IMR-90 (cell line): ENCODE data around the gene CD40LG. TPM values are rescaled to one million over a fixed set of nuclear protein-coding genes. Genes with fewer than 3 reads are reported as not detected.

Experiments
- ATAC-seq: fragments of 200-7000 bp; cut with Tn5 transposase; 2 replicates; pipeline ENCODE4 v1.9.1; 2020; ENCODE audit warnings: low read depth, mild to moderate bottlenecking, moderate library complexity
- BruUV-seq: library from RNA; stranded (reverse); fragments of 400-500 nt; replicated peaks from 2 replicates; lab custom pipeline; 2021; lab: Mats Ljungman, UMichigan
- CTCF ChIA-PET: fragments of 300-600 bp; formaldehyde crosslinking; extraction: SDS; loops from one replicate; lab custom pipeline; 2021; ENCODE audit warnings: antibody characterized with exemption; lab: Yijun Ruan, JAX
- POLR2A ChIA-PET: fragments of 300-600 bp; sonication (Branson Sonifier 250); formaldehyde crosslinking; loops from one replicate; lab custom pipeline; 2022; ENCODE audit warnings: antibody characterized with exemption; ENCODE audit not compliant: unreplicated experiment; lab: Charles Lee
- DNase-seq: peaks from one replicate; pipeline ENCODE4 v3.0.0; 2013
- H2AFZ ChIP-seq: replicated peaks from 2 replicates; pipeline ENCODE3; 2013; ENCODE audit warnings: low read length, mild to moderate bottlenecking; ENCODE audit not compliant: poor library complexity
- H2AK5ac ChIP-seq: 2 replicates; pipeline ENCODE4 v1.6.1; 2013; ENCODE audit warnings: low read depth, low read length, inconsistent platforms
- H2AK9ac ChIP-seq: replicated peaks from 2 replicates; pipeline ENCODE3; 2013; ENCODE audit warnings: mild to moderate bottlenecking, low read depth, low read length, moderate library complexity; ENCODE audit not compliant: poor library complexity
- H2BK120ac ChIP-seq: 2 replicates; pipeline ENCODE4 v1.6.1; 2013; ENCODE audit warnings: low read depth, low read length, inconsistent platforms
- H2BK15ac ChIP-seq: 3 replicates; pipeline ENCODE4 v1.6.1; 2013; ENCODE audit warnings: low read depth, low read length, inconsistent platforms
- H2BK20ac ChIP-seq: 2 replicates; pipeline ENCODE4 v1.6.1; 2013; ENCODE audit warnings: low read depth, mild to moderate bottlenecking, inconsistent platforms, low read length, moderate library complexity
- H2BK5ac ChIP-seq: 2 replicates; pipeline ENCODE4 v1.6.1; 2013; ENCODE audit warnings: mild to moderate bottlenecking, low read depth, low read length, inconsistent platforms; ENCODE audit not compliant: poor library complexity, severe bottlenecking
- H3K14ac ChIP-seq: replicated peaks from 2 replicates; pipeline ENCODE4 v1.6.1; 2013; ENCODE audit warnings: low read depth, low read length, inconsistent platforms
- H3K18ac ChIP-seq: 2 replicates; pipeline ENCODE4 v1.6.1; 2013; ENCODE audit warnings: low read depth, low read length, control low read depth
- H3K23ac ChIP-seq: 2 replicates; pipeline ENCODE4 v1.6.1; 2013; ENCODE audit warnings: low read depth, low read length, inconsistent platforms
- H3K27ac ChIP-seq: 2 replicates; pipeline ENCODE4 v1.5.1; 2013; ENCODE audit warnings: mild to moderate bottlenecking, control low read depth, low read length; ENCODE audit not compliant: insufficient read depth
- H3K27me3 ChIP-seq: 2 replicates; pipeline ENCODE4 v1.6.1; 2013; ENCODE audit warnings: low read length; ENCODE audit not compliant: control insufficient read depth, insufficient read depth
- H3K36me3 ChIP-seq: 2 replicates; pipeline ENCODE4 v1.6.1; 2013; ENCODE audit warnings: low read length, mixed read lengths; ENCODE audit not compliant: control insufficient read depth, insufficient read depth
- H3K4ac ChIP-seq: 2 replicates; pipeline ENCODE4 v1.6.1; 2013; ENCODE audit warnings: low read depth, low read length, inconsistent platforms
- H3K4me1 ChIP-seq: 2 replicates; pipeline ENCODE4 v1.6.1; 2013; ENCODE audit warnings: low read length, mixed read lengths; ENCODE audit not compliant: control insufficient read depth, insufficient read depth
- H3K4me2 ChIP-seq: 2 replicates; pipeline ENCODE4 v1.6.1; 2013; ENCODE audit warnings: low read depth, mild to moderate bottlenecking, control low read depth, low read length, moderate library complexity
- H3K4me3 ChIP-seq: 2 replicates; pipeline ENCODE4 v1.5.1; 2013; ENCODE audit warnings: low read depth, mild to moderate bottlenecking, control low read depth, low read length, moderate library complexity; ENCODE audit not compliant: insufficient read depth
- H3K56ac ChIP-seq: 2 replicates; pipeline ENCODE4 v1.6.1; 2013; ENCODE audit warnings: low read length, inconsistent platforms; ENCODE audit not compliant: insufficient read depth; ENCODE audit errors: extremely low read depth
- H3K79me1 ChIP-seq, 2 experiments: 2 replicates each; pipeline ENCODE4 v1.6.1; 2013; ENCODE audit warnings: low read length in 2 of 2, inconsistent platforms in 1 of 2, low read depth in 1 of 2
- H3K9ac ChIP-seq: 2 replicates; pipeline ENCODE4 v1.6.1; 2013; ENCODE audit warnings: low read depth, low read length, control low read depth
- H3K9me1 ChIP-seq: 2 replicates; pipeline ENCODE4 v1.6.1; 2013; ENCODE audit warnings: low read length, inconsistent platforms; ENCODE audit not compliant: insufficient read depth
- H3K9me3 ChIP-seq: 2 replicates; pipeline ENCODE4 v1.6.1; 2013; ENCODE audit warnings: low read length; ENCODE audit not compliant: control insufficient read depth, insufficient read depth
- H4K20me1 ChIP-seq: 2 replicates; pipeline ENCODE4 v1.6.1; 2013; ENCODE audit warnings: low read length, inconsistent platforms; ENCODE audit not compliant: insufficient read depth
- H4K5ac ChIP-seq: 2 replicates; pipeline ENCODE4 v1.6.1; 2013; ENCODE audit warnings: mild to moderate bottlenecking, low read depth, low read length, control low read depth
- H4K8ac ChIP-seq, 2 experiments: 2 replicates each; pipeline ENCODE4 v1.6.1; 2013; ENCODE audit warnings: low read depth in 2 of 2, low read length in 2 of 2, control low read depth in 1 of 2, inconsistent platforms in 1 of 2
- H4K91ac ChIP-seq: 2 replicates; pipeline ENCODE4 v1.6.1; 2013; ENCODE audit warnings: low read depth, low read length, inconsistent platforms; ENCODE audit not compliant: insufficient read depth
- CEBPB ChIP-seq: IDR thresholded peaks from 2 replicates; pipeline ENCODE4 v1.6.1; 2012; ENCODE audit warnings: low read depth, low read length, improper control_type of control experiment
- CHD1 ChIP-seq: IDR thresholded peaks from 2 replicates; pipeline ENCODE4 v1.6.1; 2012; ENCODE audit warnings: low read depth, low read length, improper control_type of control experiment
- FOS ChIP-seq: fragments of 150-350 bp; IDR thresholded peaks from 2 replicates; pipeline ENCODE4 v1.6.1; 2016; ENCODE audit warnings: low read depth, low read length
- MAFK ChIP-seq: IDR thresholded peaks from 2 replicates; pipeline ENCODE4 v1.6.1; 2012; ENCODE audit warnings: low read depth, low read length, improper control_type of control experiment
- MAZ ChIP-seq: IDR thresholded peaks from 2 replicates; pipeline ENCODE4 v1.6.1; 2012; ENCODE audit warnings: low read depth, mild to moderate bottlenecking, low read length, improper control_type of control experiment, moderate library complexity, borderline replicate concordance
- NFE2L2 ChIP-seq: fragments of 150-350 bp; IDR thresholded peaks from 2 replicates; pipeline ENCODE4 v1.6.1; 2016; ENCODE audit warnings: low read depth, mild to moderate bottlenecking, low read length
- POLR2A ChIP-seq: IDR thresholded peaks from 2 replicates; pipeline ENCODE4 v1.6.1; 2012; ENCODE audit warnings: mild to moderate bottlenecking, low read depth, low read length
- RAD21 ChIP-seq: IDR thresholded peaks from 2 replicates; pipeline ENCODE4 v1.6.1; 2012; ENCODE audit warnings: low read length, improper control_type of control experiment
- RFX5 ChIP-seq: IDR thresholded peaks from 2 replicates; pipeline ENCODE4 v1.8.0; 2012; ENCODE audit warnings: low read depth, mild to moderate bottlenecking, low read length, moderate library complexity
- SMC3 ChIP-seq: fragments of 150-350 bp; IDR thresholded peaks from 2 replicates; pipeline ENCODE4 v1.6.1; 2016; ENCODE audit warnings: low read depth, mild to moderate bottlenecking, antibody characterized with exemption, low read length, moderate library complexity
- WGBS, 2 experiments: methylation state at CpG; one replicate each; pipeline versions ENCODE4 v1.1.5 to v1.1.7; 2013; ENCODE audit warnings: missing lambda C conversion rate in 2 of 2; ENCODE audit not compliant: insufficient read length in 1 of 2; ENCODE audit errors: extremely low coverage in 2 of 2; 5-methylcytosine and 5-hydroxymethylcytosine counted together
- dilution Hi-C: fragments of 300-500 bp; cut with HindIII; formaldehyde crosslinking; loops from one replicate; pipeline ENCODE4 v1.14.3; 2018; ENCODE audit warnings: low sequenced_read_pairs; ENCODE audit not compliant: unreplicated experiment
- in situ Hi-C: fragments of 300-500 bp; cut with MboI; formaldehyde crosslinking; loops from 3 replicates; pipeline ENCODE4 v1.14.3; 2019; ENCODE audit warnings: low sequenced_read_pairs, inconsistent platforms, mixed read lengths
- intact Hi-C: fragments of 100-400 bp; cut with micrococcal nuclease; formaldehyde crosslinking; loops from 2 replicates; pipeline ENCODE4 v1.10.0; 2022
- polyA plus RNA-seq, 3 experiments: library from polyadenylated mRNA; depleted of rRNA; stranded (reverse); fragments of >200 nt; gene quantifications; 2 replicates each; pipeline ENCODE4 v1.2.3, GENCODE V29; 2012; ENCODE audit warnings: low replicate concordance in 1 of 3
- total RNA-seq: library from RNA; depleted of rRNA; stranded (reverse); fragments of >200 nt; gene quantifications from 2 replicates; pipeline ENCODE4 v1.2.3, GENCODE V29; 2012
- TF ChIP-seq, protein P1 (sequence below): conservative IDR thresholded peaks from 2 replicates; pipeline ENCODE4 v1.5.1; 2012; ENCODE audit warnings: mild to moderate bottlenecking, low read depth, low read length, improper control_type of control experiment

Gene CD40LG
- total and polyA plus RNA-seq, 2 of the 4 experiments (the other 2 are of a cell fraction), result not detected

DNA sequence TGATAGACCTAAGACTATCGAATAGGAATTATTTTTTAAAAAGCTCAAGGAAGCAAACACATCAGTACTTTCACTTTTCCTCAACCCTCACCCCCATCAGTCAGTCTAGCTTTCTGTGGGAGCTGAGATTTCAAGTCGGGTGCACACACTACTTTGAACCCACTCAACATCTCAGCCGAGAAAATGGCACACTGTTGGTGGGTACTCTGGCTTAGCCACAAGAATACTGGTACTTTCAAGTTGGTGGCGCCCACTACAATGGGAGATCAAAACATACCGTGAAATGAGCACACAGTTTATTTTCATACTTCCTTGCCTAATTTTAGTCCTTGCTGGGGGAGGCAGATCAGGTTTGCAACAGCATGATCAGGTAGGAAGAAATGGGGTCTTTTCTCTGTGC, 10.2 kb downstream of the CD40LG start:
- intact Hi-C loops (no loop called here), in situ Hi-C loops (no loop called here), dilution Hi-C loops (no loop called here)
- no peak overlapping the region for H2BK15ac ChIP-seq
- H3K36me3 ChIP-seq, result no peaks in the 10 kb centered on the region
- no peak overlapping the region for H3K27ac ChIP-seq
- H3K9ac ChIP-seq, result no peak overlapping the region
- no peak overlapping the region for H2AK9ac ChIP-seq
- no peak overlapping the region for H4K5ac ChIP-seq
- H2BK5ac ChIP-seq, result no peak overlapping the region
- H3K4ac ChIP-seq, result no peak overlapping the region
- H3K27me3 ChIP-seq, result peaks cover 8% of the 10 kb centered on the region; the same call in 1 of the 2 replicates
- H3K4me1 ChIP-seq, result no peaks in the 10 kb centered on the region
- H3K14ac ChIP-seq, result no peak overlapping the region
- no peak overlapping the region for H3K23ac ChIP-seq
- ATAC-seq, result no peak
- no peak overlapping the region for H3K18ac ChIP-seq
- H3K4me2 ChIP-seq, result no peak overlapping the region
- H3K9me3 ChIP-seq, result no peaks in the 10 kb centered on the region
- no peak overlapping the region for H2BK20ac ChIP-seq
- TF ChIP-seq RFX5 (no peak), CHD1 (no peak), MAZ (no peak), SMC3 (no peak), FOS (no peak), RAD21 (no peak), POLR2A (no peak), NFE2L2 (no peak), CEBPB (no peak), MAFK (no peak)
- TF ChIP-seq, protein P1, sequence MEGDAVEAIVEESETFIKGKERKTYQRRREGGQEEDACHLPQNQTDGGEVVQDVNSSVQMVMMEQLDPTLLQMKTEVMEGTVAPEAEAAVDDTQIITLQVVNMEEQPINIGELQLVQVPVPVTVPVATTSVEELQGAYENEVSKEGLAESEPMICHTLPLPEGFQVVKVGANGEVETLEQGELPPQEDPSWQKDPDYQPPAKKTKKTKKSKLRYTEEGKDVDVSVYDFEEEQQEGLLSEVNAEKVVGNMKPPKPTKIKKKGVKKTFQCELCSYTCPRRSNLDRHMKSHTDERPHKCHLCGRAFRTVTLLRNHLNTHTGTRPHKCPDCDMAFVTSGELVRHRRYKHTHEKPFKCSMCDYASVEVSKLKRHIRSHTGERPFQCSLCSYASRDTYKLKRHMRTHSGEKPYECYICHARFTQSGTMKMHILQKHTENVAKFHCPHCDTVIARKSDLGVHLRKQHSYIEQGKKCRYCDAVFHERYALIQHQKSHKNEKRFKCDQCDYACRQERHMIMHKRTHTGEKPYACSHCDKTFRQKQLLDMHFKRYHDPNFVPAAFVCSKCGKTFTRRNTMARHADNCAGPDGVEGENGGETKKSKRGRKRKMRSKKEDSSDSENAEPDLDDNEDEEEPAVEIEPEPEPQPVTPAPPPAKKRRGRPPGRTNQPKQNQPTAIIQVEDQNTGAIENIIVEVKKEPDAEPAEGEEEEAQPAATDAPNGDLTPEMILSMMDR, result no peak
- no peak overlapping the region for H4K91ac ChIP-seq
- no peaks in the 10 kb centered on the region for H3K79me1 ChIP-seq
- no peak overlapping the region for H2AK5ac ChIP-seq
- no peak overlapping the region for H2AFZ ChIP-seq
- no peak for DNase-seq
- BruUV-seq, result no TSS peak
- POLR2A ChIA-PET, result no interaction called here
- no peaks in the 10 kb centered on the region for H3K9me1 ChIP-seq
- no peaks in the 10 kb centered on the region for H4K20me1 ChIP-seq
- no peak overlapping the region for H3K4me3 ChIP-seq
- H4K8ac ChIP-seq, result no peak overlapping the region
- no peak overlapping the region for H2BK120ac ChIP-seq
- CTCF ChIA-PET, result no interaction called here
- no peak overlapping the region for H3K56ac ChIP-seq
- no CpG with 5 or more reads among the region's 5 CpGs for WGBS, 2 experiments
